B cell (primary cell): ENCODE results near the gene PNPLA3. TPM values are rescaled to one million over a fixed set of nuclear protein-coding genes. Genes with fewer than 3 reads are reported as not detected.
A peak's percentile ranks its signal among the peaks of the same experiment; 100 is the strongest.

ENCODE experiments used
- ATAC-seq: fragments of 200-7000 bp; cut with Tn5 transposase; one replicate; pipeline ENCODE4 v1.10.0; 2021; ENCODE audit warnings: low read depth, mild to moderate bottlenecking, moderate number of reproducible peaks, moderate library complexity
- CTCF ChIA-PET: fragments of 350-600 bp; sonication (Branson Sonifier 250); formaldehyde crosslinking; loops from one replicate; lab custom pipeline; 2021; ENCODE audit warnings: antibody characterized with exemption, inconsistent platforms; lab: Charles Lee
- POLR2A ChIA-PET: fragments of 350-600 bp; sonication (Branson Sonifier 250); formaldehyde crosslinking; loops from one replicate; lab custom pipeline; 2021; ENCODE audit warnings: antibody characterized with exemption; lab: Charles Lee
- DNase-seq: peaks from one replicate; pipeline ENCODE4 v3.0.0; 2013
- H2AFZ ChIP-seq: 2 replicates; pipeline ENCODE4 v1.6.1; 2012; ENCODE audit warnings: mild to moderate bottlenecking, low read depth, low read length; ENCODE audit not compliant: insufficient read depth, poor library complexity, severe bottlenecking
- H3K27ac ChIP-seq, 2 donors: 1 replicate in 1 of 2; 2 replicates in 1 of 2; pipeline ENCODE4 v1.5.1; 2012 to 2013; ENCODE audit warnings: low read length in 2 of 2, mild to moderate bottlenecking in 2 of 2, moderate library complexity in 1 of 2
- H3K27me3 ChIP-seq, 4 experiments: fragments of 200-600 bp in 1 of 4; sonication (generic) in 1 of 4; replicated peaks in 1 of 4; 1 replicate in 2 of 4; 2 replicates in 2 of 4; pipeline versions ENCODE4 v1.6.1 to v1.7.0; 2013 to 2016; ENCODE audit warnings: low read length in 3 of 4, mild to moderate bottlenecking in 2 of 4, mixed read lengths in 1 of 4, moderate library complexity in 1 of 4; ENCODE audit not compliant: insufficient read depth in 4 of 4, control insufficient read depth in 3 of 4; ENCODE audit errors: control extremely low read depth in 1 of 4
- H3K36me3 ChIP-seq, 2 experiments: replicated peaks in 1 of 2; 1 replicate in 1 of 2; 2 replicates in 1 of 2; pipeline versions ENCODE4 v1.6.1 to v1.7.1; 2013; ENCODE audit warnings: low read length in 1 of 2; ENCODE audit not compliant: insufficient read depth in 2 of 2, control insufficient read depth in 1 of 2; ENCODE audit errors: control extremely low read depth in 1 of 2, extremely low read depth in 1 of 2
- H3K4me1 ChIP-seq, 2 donors: fragments of 200-600 bp in 1 of 2; sonication (generic) in 1 of 2; 1 replicate in 1 of 2; 2 replicates in 1 of 2; pipeline versions ENCODE4 v1.5.1 to v1.6.1; 2013 to 2017; ENCODE audit warnings: low read length in 2 of 2; ENCODE audit not compliant: control insufficient read depth in 2 of 2, insufficient read depth in 2 of 2
- H3K4me2 ChIP-seq: replicated peaks from 2 replicates; pipeline ENCODE3; 2012; ENCODE audit warnings: mild to moderate bottlenecking, low read depth, low read length; ENCODE audit not compliant: poor library complexity, severe bottlenecking
- H3K4me3 ChIP-seq, 5 experiments: fragments of 200-600 bp in 1 of 5; sonication (generic) in 1 of 5; 1 replicate in 3 of 5; 2 replicates in 2 of 5; pipeline versions ENCODE4 v1.5.1 to v1.7.0; 2011 to 2016; ENCODE audit warnings: low read length in 4 of 5, mild to moderate bottlenecking in 4 of 5, low read depth in 2 of 5, control low read depth in 1 of 5, moderate library complexity in 1 of 5; ENCODE audit not compliant: insufficient read depth in 1 of 5; ENCODE audit errors: control extremely low read depth in 1 of 5, extremely low read depth in 1 of 5
- H3K79me2 ChIP-seq: fragments of 200-600 bp; sonication (generic); one replicate; pipeline ENCODE4 v1.6.0; 2016; ENCODE audit warnings: low read length; ENCODE audit not compliant: control insufficient read depth, insufficient read depth
- H3K9ac ChIP-seq: fragments of 200-600 bp; sonication (generic); 2 replicates; pipeline ENCODE4 v1.6.1; 2017; ENCODE audit warnings: mild to moderate bottlenecking, low read length, moderate library complexity
- H3K9me3 ChIP-seq, 3 donors: one replicate each; pipeline versions ENCODE4 v1.6.1 to v1.7.1; 2013; ENCODE audit warnings: low read length in 2 of 3; ENCODE audit not compliant: control insufficient read depth in 2 of 3, insufficient read depth in 1 of 3; ENCODE audit errors: control extremely low read depth in 1 of 3
- H4K20me1 ChIP-seq: 2 replicates; pipeline ENCODE4 v1.6.0; 2012; ENCODE audit warnings: mild to moderate bottlenecking, low read length; ENCODE audit not compliant: insufficient read depth, control insufficient read depth, poor library complexity, severe bottlenecking
- H3K27ac Mint-ChIP-seq: one replicate; pipeline ENCODE4 v1.8.0; 2021; ENCODE audit warnings: mixed read lengths
- H3K27me3 Mint-ChIP-seq: one replicate; pipeline ENCODE4 v1.8.0; 2021; ENCODE audit warnings: mixed read lengths
- H3K4me1 Mint-ChIP-seq: one replicate; pipeline ENCODE4 v1.8.0; 2021; ENCODE audit warnings: mixed read lengths
- H3K4me3 Mint-ChIP-seq: one replicate; pipeline ENCODE4 v1.8.0; 2021; ENCODE audit warnings: mixed read lengths
- H3K9me3 Mint-ChIP-seq: one replicate; pipeline ENCODE4 v1.8.0; 2022; ENCODE audit warnings: mixed read lengths; ENCODE audit not compliant: insufficient read depth
- CTCF ChIP-seq: fragments of 200-600 bp; IDR thresholded peaks from one replicate; pipeline ENCODE4 v1.8.0; 2022; ENCODE audit warnings: antibody characterized with exemption, mild to moderate bottlenecking
- EZH2 ChIP-seq: IDR thresholded peaks from 2 replicates; pipeline ENCODE4 v1.6.1; 2012; ENCODE audit warnings: borderline replicate concordance, low read depth, mild to moderate bottlenecking, moderate library complexity, low read length; ENCODE audit not compliant: insufficient read depth, poor library complexity, severe bottlenecking
- WGBS: methylation state at CpG from one replicate; pipeline ENCODE4 v1.1.5; 2013; ENCODE audit warnings: missing lambda C conversion rate; ENCODE audit not compliant: insufficient coverage; 5-methylcytosine and 5-hydroxymethylcytosine counted together
- intact Hi-C: fragments of 100-400 bp; cut with micrococcal nuclease; formaldehyde crosslinking; loops from one replicate; pipeline ENCODE4 v1.10.0; 2022
- polyA plus RNA-seq: library from polyadenylated mRNA; depleted of rRNA; stranded (reverse); fragments of >200 nt; gene quantifications from 2 replicates; pipeline ENCODE4 v1.2.3, GENCODE V29; 2012
- total RNA-seq, 2 donors: library from RNA; stranded (reverse); fragments of 120-200 nt in 1 of 2; gene quantifications; 1 replicate in 1 of 2; 2 replicates in 1 of 2; pipeline versions ENCODE4 v1.2.3 to v1.2.4, GENCODE V29; 2013 to 2022

The PNPLA3 gene
- total and polyA plus RNA-seq, 2 donors (not counting 1 experiment from before 2014, with no cell fraction given) = 0.15 TPM; not detected in 1

- peak overlapping the region; percentile 94 for H3K27ac Mint-ChIP-seq
- no peak overlapping the region for H3K4me3 ChIP-seq
- intact Hi-C loops = loop anchor here (5.0 kb wide), 2 partner anchors 225 to 770 kb away; partner anchors contain the start of genes PARVG and TTLL12
- H3K4me1 Mint-ChIP-seq = peaks cover 44% of the 10 kb centered on the region
- DNase-seq = no peak
- CTCF ChIA-PET = no interaction called here
- no peak for ATAC-seq
- H3K4me3 Mint-ChIP-seq = peak overlapping the region; percentile 94
- POLR2A ChIA-PET = no interaction called here
- H3K4me1 ChIP-seq = peaks cover 18 to 23% of the 10 kb centered on the region in 2 donors
- H3K27me3 ChIP-seq = no peaks in the 10 kb centered on the region
- peak overlapping the region; percentile 90 for H3K4me2 ChIP-seq
- no peak for TF ChIP-seq EZH2
- no peak for TF ChIP-seq CTCF
- peaks cover 40% of the 10 kb centered on the region for H4K20me1 ChIP-seq
- peaks cover 63% of the 10 kb centered on the region for H3K79me2 ChIP-seq
- WGBS = 95% methylated on average over 7 of the region's 9 CpGs
- H3K9me3 ChIP-seq = no peaks in the 10 kb centered on the region
- H3K9me3 Mint-ChIP-seq = no peaks in the 10 kb centered on the region
- no peak overlapping the region for H2AFZ ChIP-seq
- H3K27ac ChIP-seq = no peak overlapping the region
- H3K9ac ChIP-seq = no peak overlapping the region
- peaks cover under 1 to 4% of the 10 kb centered on the region in 2 experiments for H3K36me3 ChIP-seq
- no peaks in the 10 kb centered on the region for H3K27me3 Mint-ChIP-seq
Measured at GRCh38 chr22:43956805-43957463, 33.3 kb downstream of the PNPLA3 start.

GRCh38 chr22:43957871-43958270, 34.3 kb downstream of the PNPLA3 start:
- POLR2A ChIA-PET = interaction anchor here (0.6 kb wide), 1 partner anchor 9 kb away, joined by 3 read pairs; no protein-coding TSS in a partner anchor
- H3K27ac Mint-ChIP-seq = no peak overlapping the region
- Histone ChIP-seq H3K4me1 (peaks cover 18 to 23% of the 10 kb centered on the region in 2 donors), H3K9ac (no peak overlapping the region), H2AFZ (no peak overlapping the region), H3K27ac (no peak overlapping the region), H3K4me2 (no peak overlapping the region), H3K36me3 (peaks cover 3 to 4% of the 10 kb centered on the region in 2 experiments), H3K79me2 (peaks cover 73% of the 10 kb centered on the region), H3K9me3 (no peaks in the 10 kb centered on the region), H3K4me3 (no peak overlapping the region), H4K20me1 (peaks cover 46% of the 10 kb centered on the region), H3K27me3 (no peaks in the 10 kb centered on the region)
- peaks cover 44% of the 10 kb centered on the region for H3K4me1 Mint-ChIP-seq
- TF ChIP-seq EZH2 (no peak), CTCF (no peak)
- intact Hi-C loops = loop anchor here (5.0 kb wide), 2 partner anchors 224 to 771 kb away; partner anchors contain the start of genes PARVG and TTLL12
- CTCF ChIA-PET = interaction anchor here (1.2 kb wide), 1 partner anchor 12 kb away, joined by 5 read pairs; no protein-coding TSS in a partner anchor
- no peaks in the 10 kb centered on the region for H3K9me3 Mint-ChIP-seq
- no peak for DNase-seq
- H3K27me3 Mint-ChIP-seq = no peaks in the 10 kb centered on the region
- peak overlapping the region; percentile 40 for H3K4me3 Mint-ChIP-seq
- no peak for ATAC-seq
- 98% methylated on average over 9 of the region's 11 CpGs for WGBS
